H1 (cell line): ENCODE data around the gene SCAPER. TPM values are rescaled to one million over a fixed set of nuclear protein-coding genes. Genes with fewer than 3 reads are reported as not detected.

ENCODE experiments used
- CTCF ChIA-PET: fragments of 300-600 bp; sonication (Branson Sonifier 250); formaldehyde crosslinking; loops from one replicate; lab custom pipeline; 2021; ENCODE audit not compliant: partially characterized antibody; lab: Charles Lee
- POLR2A ChIA-PET: fragments of 300-600 bp; sonication (Branson Sonifier 250); formaldehyde crosslinking; loops from one replicate; lab custom pipeline; 2021; ENCODE audit warnings: inconsistent platforms; ENCODE audit not compliant: partially characterized antibody; lab: Charles Lee
- DNase-seq, 2 experiments: peaks; one replicate each; pipeline versions ENCODE4 v3.0.0 to v3.0.0-alpha.2; 2010 to 2022; ENCODE audit warnings: low spot score in 2 of 2, low read depth in 1 of 2, mixed read lengths in 1 of 2
- FAIRE-seq: peaks from 2 replicates; lab custom pipeline; 2011; peaks lifted over from hg19 to GRCh38; lab: Jason Lieb, UNC
- H2AFZ ChIP-seq: 2 replicates; pipeline ENCODE4 v1.8.1; 2012; ENCODE audit warnings: low read length, inconsistent platforms
- H2AK5ac ChIP-seq: 2 replicates; pipeline ENCODE4 v1.6.1; 2013; ENCODE audit warnings: low read depth, low read length
- H2BK120ac ChIP-seq: replicated peaks from 2 replicates; pipeline ENCODE3; 2013; ENCODE audit warnings: low read depth, low read length, inconsistent platforms
- H2BK12ac ChIP-seq: 2 replicates; pipeline ENCODE4 v1.6.1; 2013; ENCODE audit warnings: low read depth, low read length
- H2BK15ac ChIP-seq: 2 replicates; pipeline ENCODE4 v1.6.1; 2013; ENCODE audit warnings: low read length
- H2BK20ac ChIP-seq: 2 replicates; pipeline ENCODE4 v1.6.1; 2013; ENCODE audit warnings: low read length
- H2BK5ac ChIP-seq: 2 replicates; pipeline ENCODE4 v1.6.1; 2013; ENCODE audit warnings: low read depth, low read length
- H3K14ac ChIP-seq: 2 replicates; pipeline ENCODE4 v1.6.1; 2013; ENCODE audit warnings: inconsistent platforms; ENCODE audit not compliant: insufficient read length
- H3K18ac ChIP-seq: 2 replicates; pipeline ENCODE4 v1.6.1; 2013; ENCODE audit warnings: low read length; ENCODE audit errors: extremely low read depth
- H3K23ac ChIP-seq: 2 replicates; pipeline ENCODE4 v1.6.1; 2013; ENCODE audit warnings: inconsistent platforms; ENCODE audit not compliant: insufficient read length
- H3K23me2 ChIP-seq: 2 replicates; pipeline ENCODE4 v1.6.1; 2013; ENCODE audit warnings: low read depth, low read length
- H3K27ac ChIP-seq: 2 replicates; pipeline ENCODE4 v1.6.1; 2011; ENCODE audit warnings: low read depth, low read length, inconsistent platforms
- H3K27me3 ChIP-seq, 4 experiments: replicated peaks in 1 of 4; 1 replicate in 1 of 4; 2 replicates in 3 of 4; pipeline versions ENCODE4 v1.6.1 to v1.8.1; 2011 to 2013; ENCODE audit warnings: low read length in 3 of 4, mild to moderate bottlenecking in 3 of 4, inconsistent platforms in 2 of 4, mixed read lengths in 2 of 4, moderate library complexity in 1 of 4; ENCODE audit not compliant: control insufficient read depth in 3 of 4, insufficient read depth in 3 of 4; ENCODE audit errors: extremely low read depth in 1 of 4
- H3K36me3 ChIP-seq, 4 experiments: 2 replicates each; pipeline versions ENCODE4 v1.6.1 to v1.8.1; 2011 to 2013; ENCODE audit warnings: mild to moderate bottlenecking in 4 of 4, low read length in 3 of 4, moderate library complexity in 2 of 4, control low read depth in 1 of 4, inconsistent platforms in 1 of 4; ENCODE audit not compliant: insufficient read depth in 4 of 4, control insufficient read depth in 2 of 4
- H3K4ac ChIP-seq: replicated peaks from 2 replicates; pipeline ENCODE3; 2013; ENCODE audit warnings: low read length, low read depth, mixed read lengths, inconsistent platforms; ENCODE audit not compliant: insufficient read length
- H3K4me1 ChIP-seq, 4 experiments: replicated peaks in 1 of 4; 1 replicate in 1 of 4; 2 replicates in 3 of 4; pipeline versions ENCODE4 v1.6.1 to v1.8.1; 2011 to 2013; ENCODE audit warnings: low read length in 3 of 4, inconsistent platforms in 2 of 4, mixed read lengths in 1 of 4; ENCODE audit not compliant: insufficient read depth in 4 of 4, control insufficient read depth in 3 of 4
- H3K4me2 ChIP-seq, 2 experiments: 2 replicates each; pipeline versions ENCODE4 v1.6.1 to v1.8.1; 2011 to 2013; ENCODE audit warnings: low read depth in 2 of 2, low read length in 2 of 2, control low read depth in 1 of 2, inconsistent platforms in 1 of 2, mild to moderate bottlenecking in 1 of 2; ENCODE audit not compliant: insufficient read depth in 1 of 2
- H3K4me3 ChIP-seq, 4 experiments: fragments of 200-600, 300-600 bp in 1 of 4; sonication (generic), shearing (Covaris generic), sonication (Bioruptor Twin) in 1 of 4; 2 replicates each; pipeline versions ENCODE4 v1.5.1 to v1.8.1; 2011 to 2016; ENCODE audit warnings: low read length in 4 of 4, low read depth in 3 of 4, control low read depth in 2 of 4, inconsistent platforms in 2 of 4, mild to moderate bottlenecking in 2 of 4, mixed read lengths in 1 of 4, moderate library complexity in 1 of 4; ENCODE audit not compliant: insufficient read depth in 2 of 4; ENCODE audit errors: extremely low read depth in 1 of 4
- H3K56ac ChIP-seq: replicated peaks from 2 replicates; pipeline ENCODE3; 2013; ENCODE audit warnings: low read depth, mild to moderate bottlenecking, mixed read lengths, low read length, inconsistent platforms; ENCODE audit not compliant: insufficient read length
- H3K79me1 ChIP-seq: 2 replicates; pipeline ENCODE4 v1.6.1; 2013; ENCODE audit warnings: low read depth, low read length, control low read depth
- H3K79me2 ChIP-seq, 2 experiments: 2 replicates each; pipeline versions ENCODE4 v1.6.1 to v1.8.1; 2012 to 2013; ENCODE audit warnings: low read length in 2 of 2, mild to moderate bottlenecking in 2 of 2, inconsistent platforms in 1 of 2; ENCODE audit not compliant: insufficient read depth in 2 of 2, control insufficient read depth in 1 of 2
- H3K9ac ChIP-seq, 4 experiments: replicated peaks in 1 of 4; 1 replicate in 1 of 4; 2 replicates in 3 of 4; pipeline versions ENCODE4 v1.6.1 to v1.8.1; 2011 to 2013; ENCODE audit warnings: low read depth in 3 of 4, low read length in 3 of 4, control low read depth in 2 of 4, mild to moderate bottlenecking in 2 of 4, moderate library complexity in 2 of 4, inconsistent platforms in 1 of 4; ENCODE audit errors: extremely low read depth in 1 of 4
- H3K9me3 ChIP-seq, 2 experiments: 2 replicates each; pipeline versions ENCODE4 v1.6.1 to v1.8.1; 2012 to 2013; ENCODE audit warnings: mild to moderate bottlenecking in 2 of 2, moderate library complexity in 2 of 2, control low read depth in 1 of 2, inconsistent platforms in 1 of 2, low read depth in 1 of 2, low read length in 1 of 2, mixed read lengths in 1 of 2; ENCODE audit not compliant: insufficient read depth in 2 of 2
- H4K20me1 ChIP-seq, 2 experiments: replicated peaks in 1 of 2; 2 replicates each; pipeline versions ENCODE3 to v1.8.1; 2011 to 2013; ENCODE audit warnings: inconsistent platforms in 2 of 2, low read length in 2 of 2, mild to moderate bottlenecking in 1 of 2; ENCODE audit not compliant: insufficient read depth in 2 of 2, control insufficient read depth in 1 of 2
- H4K5ac ChIP-seq: 2 replicates; pipeline ENCODE4 v1.6.1; 2013; ENCODE audit warnings: low read length, low read depth, mixed read lengths, inconsistent platforms; ENCODE audit not compliant: insufficient read length
- H4K8ac ChIP-seq: 2 replicates; pipeline ENCODE4 v1.8.0; 2013; ENCODE audit warnings: mild to moderate bottlenecking, moderate library complexity, low read length, inconsistent platforms; ENCODE audit not compliant: insufficient read depth; ENCODE audit errors: extremely low read depth
- H4K91ac ChIP-seq: replicated peaks from 2 replicates; pipeline ENCODE3; 2013; ENCODE audit warnings: low read length, mixed read lengths, inconsistent platforms; ENCODE audit not compliant: insufficient read length
- ATF2 ChIP-seq: IDR thresholded peaks from 2 replicates; pipeline ENCODE4 v1.6.1; 2012; ENCODE audit warnings: low read length, inconsistent platforms
- CBX8 ChIP-seq: fragments of 300-800, 300-1000 bp; sonication (generic); IDR thresholded peaks from 2 replicates; pipeline ENCODE4 v1.7.1; 2016; ENCODE audit warnings: low read depth, low read length, borderline replicate concordance
- CEBPB ChIP-seq: IDR thresholded peaks from 2 replicates; pipeline ENCODE4 v1.6.1; 2012; ENCODE audit warnings: low read depth, low read length
- KDM5A ChIP-seq: fragments of 200-600 bp; IDR thresholded peaks from 2 replicates; pipeline ENCODE4 v1.7.1; 2012; ENCODE audit warnings: mild to moderate bottlenecking, low read length, inconsistent platforms, mixed read lengths
- MAFK ChIP-seq: IDR thresholded peaks from 2 replicates; pipeline ENCODE4 v1.6.1; 2012; ENCODE audit warnings: low read depth, mild to moderate bottlenecking, improper control_type of control experiment, low read length
- POLR2A ChIP-seq, 2 experiments: IDR thresholded peaks; 1 replicate in 1 of 2; 2 replicates in 1 of 2; pipeline ENCODE4 v1.6.1; 2011; ENCODE audit warnings: low read depth in 2 of 2, low read length in 2 of 2, mild to moderate bottlenecking in 2 of 2; ENCODE audit errors: control extremely low read depth in 1 of 2
- POU5F1 ChIP-seq: IDR thresholded peaks from 2 replicates; pipeline ENCODE4 v1.6.1; 2011; ENCODE audit warnings: low read depth, mild to moderate bottlenecking, low read length, moderate library complexity
- RAD21 ChIP-seq, 2 experiments: IDR thresholded peaks in 1 of 2; conservative IDR thresholded peaks in 1 of 2; 2 replicates each; pipeline ENCODE4 v1.6.1; 2011; ENCODE audit warnings: low read depth in 2 of 2, low read length in 2 of 2, improper control_type of control experiment in 1 of 2, inconsistent platforms in 1 of 2, mild to moderate bottlenecking in 1 of 2, moderate library complexity in 1 of 2
- TAF7 ChIP-seq: optimal IDR thresholded peaks from 2 replicates; pipeline ENCODE3; 2011; ENCODE audit warnings: low read depth, mild to moderate bottlenecking, inconsistent platforms, low read length, moderate library complexity, borderline replicate concordance
- TBP ChIP-seq: IDR thresholded peaks from 2 replicates; pipeline ENCODE4 v1.6.1; 2011; ENCODE audit warnings: low read depth, low read length, improper control_type of control experiment
- ZNF274 ChIP-seq: IDR thresholded peaks from 2 replicates; pipeline ENCODE4 v1.7.0; 2012; ENCODE audit warnings: low read length, borderline replicate concordance; ENCODE audit errors: extremely low read depth
- WGBS, 2 experiments: shearing (Covaris generic) in 1 of 2; methylation state at CpG; one replicate each; pipeline versions ENCODE4 v1.1.6 to v1.1.7; 2013 to 2015; ENCODE audit warnings: low lambda C conversion rate in 2 of 2, mixed read lengths in 2 of 2, inconsistent platforms in 1 of 2, low coverage in 1 of 2, missing lambda C conversion rate in 1 of 2; ENCODE audit not compliant: insufficient replicate concordance in 2 of 2, insufficient coverage in 1 of 2, insufficient read length in 1 of 2; ENCODE audit errors: extremely low coverage in 1 of 2, missing lambda C conversion rate in 1 of 2; 5-methylcytosine and 5-hydroxymethylcytosine counted together
- polyA plus RNA-seq, 7 experiments: library from polyadenylated mRNA; depleted of rRNA in 3 of 7; stranded (reverse) in 5 of 7; unstranded in 2 of 7; fragments of >200 nt in 5 of 7; fragments of 200-250 nt in 2 of 7; gene quantifications; 1 replicate in 5 of 7; 2 replicates in 1 of 7; 4 replicates in 1 of 7; pipeline versions ENCODE4 v1.2.1 to v1.2.3, GENCODE V29; 2011 to 2013; ENCODE audit warnings: missing spikeins in 2 of 7, mixed read lengths in 2 of 7
- total RNA-seq: library from RNA; stranded (reverse); fragmentation: NEBNext Ultra II Directional; extraction: Animal tissue kit (Norgen Biotek cat#: 25700); gene quantifications from 2 replicates; pipeline ENCODE4 v1.2.1, GENCODE V29; 2021
- TF ChIP-seq, protein P1 (sequence below): IDR thresholded peaks from 2 replicates; pipeline ENCODE4 v1.6.1; 2011; ENCODE audit warnings: low read length, improper control_type of control experiment

SCAPER gene
- total and polyA plus RNA-seq, 2 of the 8 experiments (the other 6 are each of a cell fraction or from before 2014, with no cell fraction given) = 1.6 to 6.8 TPM

- no peak overlapping the region for H2AK5ac ChIP-seq
- H2BK20ac ChIP-seq = no peak overlapping the region
- no peak overlapping the region for H3K56ac ChIP-seq
- DNase-seq (no peak), FAIRE-seq (no peak)
- no peak overlapping the region for H3K4me3 ChIP-seq
- H2AFZ ChIP-seq = no peak overlapping the region
- H3K18ac ChIP-seq = no peak overlapping the region
- H3K4ac ChIP-seq = no peak overlapping the region
- no peak overlapping the region for H3K14ac ChIP-seq
- no peaks in the 10 kb centered on the region for H3K79me1 ChIP-seq
- 65% methylated on average over 2 of the region's 3 CpGs; no CpG with 5 or more reads in 1 of the 2 experiments for WGBS, 2 experiments
- no peak overlapping the region for H3K9ac ChIP-seq
- H2BK5ac ChIP-seq = no peak overlapping the region
- H4K91ac ChIP-seq = no peak overlapping the region
- no peak overlapping the region for H3K27ac ChIP-seq
- H4K8ac ChIP-seq = no peak overlapping the region
- ChIA-PET POLR2A (no interaction called here), CTCF (interaction anchor here (0.7 to 1.0 kb wide), 2 partner anchors 9 to 41 kb away, joined by 3 read pairs; no protein-coding TSS in a partner anchor)
- H3K4me1 ChIP-seq = no peaks in the 10 kb centered on the region
- H3K79me2 ChIP-seq = no peaks in the 10 kb centered on the region
- H3K27me3 ChIP-seq = no peaks in the 10 kb centered on the region
- no peak overlapping the region for H2BK15ac ChIP-seq
- no peak overlapping the region for H2BK120ac ChIP-seq
- no peaks in the 10 kb centered on the region for H3K9me3 ChIP-seq
- H4K5ac ChIP-seq = no peak overlapping the region
- no peaks in the 10 kb centered on the region for H4K20me1 ChIP-seq
- H3K23me2 ChIP-seq = no peaks in the 10 kb centered on the region
- H3K23ac ChIP-seq = no peak overlapping the region
- H2BK12ac ChIP-seq = no peak overlapping the region
- H3K36me3 ChIP-seq = no peaks in the 10 kb centered on the region
- H3K4me2 ChIP-seq = no peak overlapping the region
- TF ChIP-seq CEBPB (no peak), TBP (no peak), POLR2A (IDR thresholded peaks at IDR 0.05; ENCODE audit: control extremely low read depth in 1 of 2, low read depth in 2 of 2, low read length in 2 of 2) (no peak), KDM5A (no peak), CBX8 (no peak), MAFK (no peak), RAD21 (IDR thresholded peaks at IDR 0.05 in 1 of 2, conservative IDR thresholded peaks at IDR 0.05 in 1 of 2; ENCODE audit: low read depth in 2 of 2, low read length in 2 of 2) (no peak), ATF2 (no peak), ZNF274 (no peak), TAF7 (no peak), POU5F1 (no peak)
- TF ChIP-seq, protein P1, sequence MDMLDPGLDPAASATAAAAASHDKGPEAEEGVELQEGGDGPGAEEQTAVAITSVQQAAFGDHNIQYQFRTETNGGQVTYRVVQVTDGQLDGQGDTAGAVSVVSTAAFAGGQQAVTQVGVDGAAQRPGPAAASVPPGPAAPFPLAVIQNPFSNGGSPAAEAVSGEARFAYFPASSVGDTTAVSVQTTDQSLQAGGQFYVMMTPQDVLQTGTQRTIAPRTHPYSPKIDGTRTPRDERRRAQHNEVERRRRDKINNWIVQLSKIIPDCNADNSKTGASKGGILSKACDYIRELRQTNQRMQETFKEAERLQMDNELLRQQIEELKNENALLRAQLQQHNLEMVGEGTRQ = no peak
Measured at GRCh38 chr15:76844096-76844495, 61.0 kb downstream of the SCAPER start.
